ENCODE results near the gene ZFHX2. TPM values are rescaled to one million over a fixed set of nuclear protein-coding genes. Genes with fewer than 3 reads are reported as not detected.
A peak's percentile ranks its signal among the peaks of the same experiment; 100 is the strongest.

ZFHX2 gene
- total RNA-seq, 1 donor from 2014 or later, result 27.3 TPM

DNA sequence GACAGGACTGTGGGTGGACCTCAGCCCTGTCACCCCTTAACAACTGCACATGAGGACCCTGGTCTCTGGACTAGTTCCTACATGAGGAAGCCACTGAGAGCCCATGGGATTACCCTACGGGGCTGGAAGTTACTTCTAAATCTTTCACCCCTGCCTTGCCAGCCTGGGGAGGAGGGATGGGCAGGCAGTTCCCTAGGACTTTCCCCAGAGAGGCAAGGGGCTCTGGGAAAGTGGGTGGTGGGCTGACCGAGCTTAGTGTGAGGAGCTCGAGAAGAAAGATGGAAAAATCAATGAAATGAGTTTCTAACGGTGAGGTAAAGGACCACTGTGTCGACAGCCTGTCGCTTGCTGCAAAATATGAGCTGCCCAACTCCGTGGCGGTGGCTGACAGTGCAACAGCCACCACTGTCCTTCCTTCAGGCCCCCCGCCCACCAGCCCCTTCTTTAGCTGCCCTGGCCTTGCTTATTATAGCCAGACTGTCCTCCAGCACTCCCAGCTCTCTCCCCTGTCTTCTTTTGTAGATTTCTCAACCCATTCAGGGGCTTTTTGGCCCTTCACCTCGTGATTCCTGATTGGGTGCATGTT lies 5.0 kb downstream of the ZFHX2 start:
- FAIRE-seq, result no peak
- Histone ChIP-seq H3K36me3 (ENCODE audit: insufficient read depth, low read length) (no peaks in the 10 kb centered on the region), H3K27me3 (ENCODE audit: insufficient read depth, low read length) (no peaks in the 10 kb centered on the region)

DNA sequence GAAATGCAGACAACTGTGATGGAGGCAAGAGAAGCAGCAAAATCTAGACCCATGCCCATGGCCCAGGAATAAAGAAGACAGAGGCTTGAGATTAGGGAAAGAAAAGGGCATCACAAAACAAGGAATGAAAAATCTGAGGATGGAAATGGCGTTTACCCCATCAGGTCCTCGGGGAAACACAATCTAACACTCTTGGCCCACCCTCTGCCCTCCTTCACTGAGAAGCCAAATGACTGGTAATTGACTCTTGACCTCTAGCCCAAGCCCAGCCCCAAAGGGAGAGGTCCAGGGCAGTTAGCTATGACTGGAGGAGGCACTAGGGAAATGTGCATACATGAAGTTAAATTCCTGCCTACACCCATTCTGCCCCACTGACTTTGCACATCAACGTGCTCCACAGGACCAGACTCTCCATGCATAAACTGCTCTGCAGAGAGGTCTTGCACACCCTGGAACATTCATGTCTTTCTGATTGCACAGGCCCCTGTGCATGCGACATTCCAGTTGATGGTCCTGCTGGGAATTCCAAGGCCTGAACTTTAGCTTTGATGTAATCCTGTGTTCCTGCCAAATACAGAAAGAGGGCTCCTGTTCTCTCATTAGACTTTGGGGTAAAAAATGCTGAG lies 5.7 kb downstream of the ZFHX2 start:
- Histone ChIP-seq H3K9ac (ENCODE audit: low read length) (no peak overlapping the region), H3K4me2 (ENCODE audit: low read length) (no peak overlapping the region), H2AFZ (ENCODE audit: low read depth, low read length) (no peak overlapping the region), H3K27ac (ENCODE audit: low read depth, low read length) (no peak overlapping the region), H4K20me1 (ENCODE audit: insufficient read depth, low read length) (no peaks in the 10 kb centered on the region), H3K27me3 (ENCODE audit: insufficient read depth, low read length) (no peaks in the 10 kb centered on the region), H3K9me3 (ENCODE audit: insufficient read depth, low read depth, low read length) (no peaks in the 10 kb centered on the region), H3K4me1 (ENCODE audit: insufficient read depth, low read length) (peaks cover 20% of the 10 kb centered on the region), H3K36me3 (ENCODE audit: insufficient read depth, low read length) (no peaks in the 10 kb centered on the region), H3K4me3 (ENCODE audit: insufficient read depth, low read depth, low read length) (no peak overlapping the region), H3K79me2 (ENCODE audit: insufficient read depth, low read length) (peaks cover 5% of the 10 kb centered on the region)
- no peak for FAIRE-seq
- H3K27me3 Mint-ChIP-seq (ENCODE audit: low read depth, unreplicated experiment), result no peaks in the 10 kb centered on the region
- no peak overlapping the region for H3K4me3 Mint-ChIP-seq (ENCODE audit: unreplicated experiment)
- peaks cover 9% of the 10 kb centered on the region for H3K36me3 Mint-ChIP-seq (ENCODE audit: low read depth, unreplicated experiment)
- TF ChIP-seq, protein P1, sequence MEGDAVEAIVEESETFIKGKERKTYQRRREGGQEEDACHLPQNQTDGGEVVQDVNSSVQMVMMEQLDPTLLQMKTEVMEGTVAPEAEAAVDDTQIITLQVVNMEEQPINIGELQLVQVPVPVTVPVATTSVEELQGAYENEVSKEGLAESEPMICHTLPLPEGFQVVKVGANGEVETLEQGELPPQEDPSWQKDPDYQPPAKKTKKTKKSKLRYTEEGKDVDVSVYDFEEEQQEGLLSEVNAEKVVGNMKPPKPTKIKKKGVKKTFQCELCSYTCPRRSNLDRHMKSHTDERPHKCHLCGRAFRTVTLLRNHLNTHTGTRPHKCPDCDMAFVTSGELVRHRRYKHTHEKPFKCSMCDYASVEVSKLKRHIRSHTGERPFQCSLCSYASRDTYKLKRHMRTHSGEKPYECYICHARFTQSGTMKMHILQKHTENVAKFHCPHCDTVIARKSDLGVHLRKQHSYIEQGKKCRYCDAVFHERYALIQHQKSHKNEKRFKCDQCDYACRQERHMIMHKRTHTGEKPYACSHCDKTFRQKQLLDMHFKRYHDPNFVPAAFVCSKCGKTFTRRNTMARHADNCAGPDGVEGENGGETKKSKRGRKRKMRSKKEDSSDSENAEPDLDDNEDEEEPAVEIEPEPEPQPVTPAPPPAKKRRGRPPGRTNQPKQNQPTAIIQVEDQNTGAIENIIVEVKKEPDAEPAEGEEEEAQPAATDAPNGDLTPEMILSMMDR (IDR thresholded peaks at IDR 0.05; ENCODE audit: insufficient read depth, low read depth, low read length), result no peak
- TF ChIP-seq EZH2 (IDR thresholded peaks at IDR 0.05; ENCODE audit: insufficient read depth, low read length), result no peak
- H3K4me1 Mint-ChIP-seq (ENCODE audit: low read depth, unreplicated experiment), result peaks cover 19% of the 10 kb centered on the region
- peak overlapping the region; percentile 19 for H3K27ac Mint-ChIP-seq (ENCODE audit: unreplicated experiment)
- DNase-seq (ENCODE audit: low read depth), result no peak
- H3K9me3 Mint-ChIP-seq (ENCODE audit: unreplicated experiment), result peaks cover 2% of the 10 kb centered on the region

More for the DNA sequence above, 5.0 kb downstream of the ZFHX2 start:
- no peak overlapping the region for H3K27ac ChIP-seq (ENCODE audit: low read depth, low read length)
- H3K4me3 ChIP-seq (ENCODE audit: insufficient read depth, low read depth, low read length), result no peak overlapping the region
- DNase-seq (ENCODE audit: low read depth), result no peak
- Mint-ChIP-seq H3K4me1 (ENCODE audit: low read depth, unreplicated experiment) (peaks cover 19% of the 10 kb centered on the region), H3K4me3 (ENCODE audit: unreplicated experiment) (no peak overlapping the region), H3K36me3 (ENCODE audit: low read depth, unreplicated experiment) (peaks cover 9% of the 10 kb centered on the region), H3K27ac (ENCODE audit: unreplicated experiment) (peak overlapping the region; percentile 19), H3K27me3 (ENCODE audit: low read depth, unreplicated experiment) (no peaks in the 10 kb centered on the region), H3K9me3 (ENCODE audit: unreplicated experiment) (peaks cover 2% of the 10 kb centered on the region)
- H3K9me3 ChIP-seq (ENCODE audit: insufficient read depth, low read depth, low read length), result no peaks in the 10 kb centered on the region
- H4K20me1 ChIP-seq (ENCODE audit: insufficient read depth, low read length), result no peaks in the 10 kb centered on the region
- H3K79me2 ChIP-seq (ENCODE audit: insufficient read depth, low read length), result peaks cover 5% of the 10 kb centered on the region
- no peak overlapping the region for H2AFZ ChIP-seq (ENCODE audit: low read depth, low read length)
- no peak overlapping the region for H3K4me2 ChIP-seq (ENCODE audit: low read length)
- TF ChIP-seq, protein P1 (IDR thresholded peaks at IDR 0.05; ENCODE audit: insufficient read depth, low read depth, low read length), result no peak
- no peak for TF ChIP-seq EZH2 (IDR thresholded peaks at IDR 0.05; ENCODE audit: insufficient read depth, low read length)
- peaks cover 20% of the 10 kb centered on the region for H3K4me1 ChIP-seq (ENCODE audit: insufficient read depth, low read length)
- H3K9ac ChIP-seq (ENCODE audit: low read length), result no peak overlapping the region

All from astrocyte (in vitro differentiated cells and primary cell).